Measurements from ENCODE around the gene PRDM11. TPM values are rescaled to one million over a fixed set of nuclear protein-coding genes. Genes with fewer than 3 reads are reported as not detected.

The PRDM11 gene
- total RNA-seq, 1 experiment from 2014 or later, result 27.4 TPM

GRCh38 chr11:45213316-45213665 lies 66.9 kb downstream of the PRDM11 start:
- Histone ChIP-seq H3K27ac (ENCODE audit: low read length) (no peak overlapping the region), H3K9me3 (ENCODE audit: control insufficient read depth, insufficient read depth, low read depth, low read length) (no peaks in the 10 kb centered on the region), H3K4me1 (ENCODE audit: control insufficient read depth, insufficient read depth, low read length) (no peaks in the 10 kb centered on the region), H3K36me3 (ENCODE audit: control insufficient read depth, insufficient read depth, low read length) (no peaks in the 10 kb centered on the region), H3K27me3 (ENCODE audit: control insufficient read depth, insufficient read depth, low read length) (no peaks in the 10 kb centered on the region), H3K4me3 (ENCODE audit: low read depth in 2 of 2, low read length in 2 of 2) (no peak overlapping the region)
- no peak for TF ChIP-seq SIN3A (IDR thresholded peaks at IDR 0.05; ENCODE audit: borderline replicate concordance, insufficient read depth, low read depth, low read length)
- TF ChIP-seq, protein P1, sequence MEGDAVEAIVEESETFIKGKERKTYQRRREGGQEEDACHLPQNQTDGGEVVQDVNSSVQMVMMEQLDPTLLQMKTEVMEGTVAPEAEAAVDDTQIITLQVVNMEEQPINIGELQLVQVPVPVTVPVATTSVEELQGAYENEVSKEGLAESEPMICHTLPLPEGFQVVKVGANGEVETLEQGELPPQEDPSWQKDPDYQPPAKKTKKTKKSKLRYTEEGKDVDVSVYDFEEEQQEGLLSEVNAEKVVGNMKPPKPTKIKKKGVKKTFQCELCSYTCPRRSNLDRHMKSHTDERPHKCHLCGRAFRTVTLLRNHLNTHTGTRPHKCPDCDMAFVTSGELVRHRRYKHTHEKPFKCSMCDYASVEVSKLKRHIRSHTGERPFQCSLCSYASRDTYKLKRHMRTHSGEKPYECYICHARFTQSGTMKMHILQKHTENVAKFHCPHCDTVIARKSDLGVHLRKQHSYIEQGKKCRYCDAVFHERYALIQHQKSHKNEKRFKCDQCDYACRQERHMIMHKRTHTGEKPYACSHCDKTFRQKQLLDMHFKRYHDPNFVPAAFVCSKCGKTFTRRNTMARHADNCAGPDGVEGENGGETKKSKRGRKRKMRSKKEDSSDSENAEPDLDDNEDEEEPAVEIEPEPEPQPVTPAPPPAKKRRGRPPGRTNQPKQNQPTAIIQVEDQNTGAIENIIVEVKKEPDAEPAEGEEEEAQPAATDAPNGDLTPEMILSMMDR (IDR thresholded peaks at IDR 0.05), result peak; percentile 19
- DNase-seq (ENCODE audit: low read depth, low spot score), result no peak
- BruUV-seq (replicated peaks), result no TSS peak
- in situ Hi-C loops (cut with HindIII; ENCODE audit: low pct_unique_long_range_greater_than_20kb, low sequenced_read_pairs), result no loop called here
- no peak for ATAC-seq
- CTCF ChIA-PET, result no interaction called here
- intact Hi-C loops (cut with micrococcal nuclease; ENCODE audit: unreplicated experiment), result no loop called here
- POLR2A ChIA-PET, result no interaction called here

GRCh38 chr11:45213717-45214116 lies 67.3 kb downstream of the PRDM11 start:
- ChIA-PET POLR2A (no interaction called here), CTCF (interaction anchor here (0.6 kb wide), 1 partner anchor 359 kb away, joined by 4 read pairs; no protein-coding TSS in a partner anchor)
- intact Hi-C loops (cut with micrococcal nuclease; ENCODE audit: unreplicated experiment), result no loop called here
- Histone ChIP-seq H3K4me3 (ENCODE audit: low read depth in 2 of 2, low read length in 2 of 2) (no peak overlapping the region), H3K36me3 (ENCODE audit: control insufficient read depth, insufficient read depth, low read length) (no peaks in the 10 kb centered on the region), H3K27ac (ENCODE audit: low read length) (no peak overlapping the region), H3K4me1 (ENCODE audit: control insufficient read depth, insufficient read depth, low read length) (no peaks in the 10 kb centered on the region), H3K27me3 (ENCODE audit: control insufficient read depth, insufficient read depth, low read length) (no peaks in the 10 kb centered on the region), H3K9me3 (ENCODE audit: control insufficient read depth, insufficient read depth, low read depth, low read length) (no peaks in the 10 kb centered on the region)
- no peak for ATAC-seq
- in situ Hi-C loops (cut with HindIII; ENCODE audit: low pct_unique_long_range_greater_than_20kb, low sequenced_read_pairs), result no loop called here
- BruUV-seq (replicated peaks), result no TSS peak
- no peak for DNase-seq (ENCODE audit: low read depth, low spot score)
- TF ChIP-seq POLR2AphosphoS5 (IDR thresholded peaks at IDR 0.05; ENCODE audit: low read depth, low read length) (no peak), TCF7L2 (IDR thresholded peaks at IDR 0.05; ENCODE audit: low read depth, low read length) (no peak), SIN3A (IDR thresholded peaks at IDR 0.05; ENCODE audit: borderline replicate concordance, insufficient read depth, low read depth, low read length) (no peak)
- TF ChIP-seq, protein P1 (IDR thresholded peaks at IDR 0.05), result no peak
- TF ChIP-seq, protein P2, sequence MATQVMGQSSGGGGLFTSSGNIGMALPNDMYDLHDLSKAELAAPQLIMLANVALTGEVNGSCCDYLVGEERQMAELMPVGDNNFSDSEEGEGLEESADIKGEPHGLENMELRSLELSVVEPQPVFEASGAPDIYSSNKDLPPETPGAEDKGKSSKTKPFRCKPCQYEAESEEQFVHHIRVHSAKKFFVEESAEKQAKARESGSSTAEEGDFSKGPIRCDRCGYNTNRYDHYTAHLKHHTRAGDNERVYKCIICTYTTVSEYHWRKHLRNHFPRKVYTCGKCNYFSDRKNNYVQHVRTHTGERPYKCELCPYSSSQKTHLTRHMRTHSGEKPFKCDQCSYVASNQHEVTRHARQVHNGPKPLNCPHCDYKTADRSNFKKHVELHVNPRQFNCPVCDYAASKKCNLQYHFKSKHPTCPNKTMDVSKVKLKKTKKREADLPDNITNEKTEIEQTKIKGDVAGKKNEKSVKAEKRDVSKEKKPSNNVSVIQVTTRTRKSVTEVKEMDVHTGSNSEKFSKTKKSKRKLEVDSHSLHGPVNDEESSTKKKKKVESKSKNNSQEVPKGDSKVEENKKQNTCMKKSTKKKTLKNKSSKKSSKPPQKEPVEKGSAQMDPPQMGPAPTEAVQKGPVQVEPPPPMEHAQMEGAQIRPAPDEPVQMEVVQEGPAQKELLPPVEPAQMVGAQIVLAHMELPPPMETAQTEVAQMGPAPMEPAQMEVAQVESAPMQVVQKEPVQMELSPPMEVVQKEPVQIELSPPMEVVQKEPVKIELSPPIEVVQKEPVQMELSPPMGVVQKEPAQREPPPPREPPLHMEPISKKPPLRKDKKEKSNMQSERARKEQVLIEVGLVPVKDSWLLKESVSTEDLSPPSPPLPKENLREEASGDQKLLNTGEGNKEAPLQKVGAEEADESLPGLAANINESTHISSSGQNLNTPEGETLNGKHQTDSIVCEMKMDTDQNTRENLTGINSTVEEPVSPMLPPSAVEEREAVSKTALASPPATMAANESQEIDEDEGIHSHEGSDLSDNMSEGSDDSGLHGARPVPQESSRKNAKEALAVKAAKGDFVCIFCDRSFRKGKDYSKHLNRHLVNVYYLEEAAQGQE (IDR thresholded peaks at IDR 0.05; ENCODE audit: insufficient read depth in 1 of 2, low read depth in 2 of 2, low read length in 1 of 2), result no peak
